ENCODE data around the gene VKORC1. TPM values are rescaled to one million over a fixed set of nuclear protein-coding genes. Genes with fewer than 3 reads are reported as not detected.

The VKORC1 gene
- total and polyA plus RNA-seq, 2 of the 8 experiments (the other 6 are each of a cell fraction or from before 2014, with no cell fraction given): 84.1 to 483 TPM

DNA sequence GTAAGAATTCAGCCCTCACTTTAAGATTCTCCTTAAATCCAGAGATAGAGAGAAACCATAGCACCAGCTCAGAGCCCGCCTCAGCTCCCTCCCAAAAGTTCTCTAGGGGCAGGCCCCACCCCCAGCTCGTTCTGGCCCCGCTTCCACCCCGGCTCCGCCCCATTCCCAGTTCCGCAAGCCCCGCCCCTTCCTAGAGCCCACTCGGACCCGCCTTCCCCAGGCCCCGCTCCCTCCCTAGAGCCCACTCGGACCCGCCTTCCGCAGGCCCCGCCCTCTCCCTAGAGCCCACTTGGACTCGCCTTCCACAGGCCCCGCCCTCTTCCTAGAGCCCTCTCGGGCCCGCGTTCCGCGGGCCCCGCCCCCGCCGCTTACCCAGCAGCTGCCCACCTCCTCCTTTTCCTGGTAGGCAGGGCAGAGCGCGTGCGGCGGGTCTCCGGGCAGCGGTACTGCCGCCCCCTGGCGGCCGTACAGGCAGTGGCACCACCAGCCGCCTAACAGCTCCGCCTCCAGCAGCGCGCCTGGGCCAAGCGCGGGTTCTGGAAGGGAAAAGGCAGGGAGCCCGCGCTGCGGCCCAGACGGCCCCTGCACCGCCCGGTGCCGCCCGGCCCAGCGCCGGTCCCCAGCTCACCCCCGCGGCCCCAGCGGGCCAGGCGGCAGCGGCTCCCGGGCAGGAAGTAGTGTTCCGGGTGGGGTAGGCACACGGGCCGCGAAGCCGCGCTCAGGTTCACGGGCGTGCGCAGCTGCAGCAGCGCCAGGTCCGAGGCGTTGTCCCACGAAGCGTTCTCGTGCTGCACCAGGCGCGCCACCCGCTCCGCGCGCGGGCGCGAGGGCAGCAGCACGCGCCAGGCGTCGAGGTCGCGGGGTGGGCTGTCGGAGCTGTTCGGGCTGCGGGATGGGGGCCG is 47.8 kb upstream of the VKORC1 start:
- H3K4ac ChIP-seq (replicated peaks; ENCODE audit: insufficient read length, low read depth, low read length): no peak overlapping the region
- no peak overlapping the region for H2AK5ac ChIP-seq (ENCODE audit: low read depth, low read length)
- no peaks in the 10 kb centered on the region for H3K36me3 ChIP-seq (ENCODE audit: control insufficient read depth in 2 of 4, insufficient read depth in 4 of 4, low read length in 3 of 4)
- POLR2A ChIA-PET (ENCODE audit: partially characterized antibody): interaction anchor here (0.6 to 34.9 kb wide), 15 partner anchors 8 to 316 kb away, joined by 3 to 713 read pairs (median 4); partner anchors contain the start of genes ARMC5, BCKDK, FUS and HSD3B7
- H4K20me1 ChIP-seq (replicated peaks in 1 of 2; ENCODE audit: control insufficient read depth in 1 of 2, insufficient read depth in 2 of 2, low read length in 2 of 2): no peaks in the 10 kb centered on the region
- no peaks in the 10 kb centered on the region for H3K79me1 ChIP-seq (ENCODE audit: low read depth, low read length)
- peaks cover 3% of the 10 kb centered on the region; the same call in 1 of the 2 replicates for H3K23me2 ChIP-seq (ENCODE audit: low read depth, low read length)
- peak overlapping the region; percentile 48; the same call in 1 of the 2 replicates for H3K27ac ChIP-seq (ENCODE audit: low read depth, low read length)
- peak overlapping the region; percentile 55; the same call in 1 of the 2 replicates for H2BK12ac ChIP-seq (ENCODE audit: low read depth, low read length)
- peak overlapping the region; percentile 85 for H4K8ac ChIP-seq (ENCODE audit: extremely low read depth, insufficient read depth, low read length)
- peaks cover 5 to 26% (median 22%) of the 10 kb centered on the region in 4 experiments for H3K4me1 ChIP-seq (replicated peaks in 1 of 4; ENCODE audit: control insufficient read depth in 3 of 4, insufficient read depth in 4 of 4, low read length in 3 of 4)
- H3K4me2 ChIP-seq (ENCODE audit: insufficient read depth in 1 of 2, low read depth in 2 of 2, low read length in 2 of 2): peak overlapping the region; percentile 51 to 72; a peak in 3 of 4 replicates
- DNase-seq (ENCODE audit: low read depth in 1 of 2, low spot score in 2 of 2): peak; percentile 98 to 99
- H2BK15ac ChIP-seq (ENCODE audit: low read length): 0 out of 2 replicates have a peak overlapping the region, but pooled peaks have one; percentile 92
- H3K18ac ChIP-seq (ENCODE audit: extremely low read depth, low read length): peak overlapping the region; percentile 93
- no peak overlapping the region for H2BK120ac ChIP-seq (replicated peaks; ENCODE audit: low read depth, low read length)
- H4K91ac ChIP-seq (replicated peaks; ENCODE audit: insufficient read length, low read length): peak overlapping the region; percentile 96
- H3K4me3 ChIP-seq (ENCODE audit: extremely low read depth in 1 of 4, insufficient read depth in 2 of 4, low read depth in 3 of 4, low read length in 4 of 4): peak overlapping the region; percentile 10 to 54 (median 24); a peak in 7 of 8 replicates
- 16% methylated on average over 51 of the region's 89 CpGs; no CpG with 5 or more reads in 1 of the 2 experiments for WGBS, 2 experiments (ENCODE audit: extremely low coverage in 1 of 2, insufficient coverage in 1 of 2, insufficient read length in 1 of 2, insufficient replicate concordance in 2 of 2, low coverage in 1 of 2, low lambda C conversion rate in 2 of 2, missing lambda C conversion rate in 1 of 2)
- peak overlapping the region; percentile 77; the same call in 1 of the 2 replicates for H2AFZ ChIP-seq (ENCODE audit: low read length)
- H4K5ac ChIP-seq (ENCODE audit: insufficient read length, low read depth, low read length): no peak overlapping the region
- H3K79me2 ChIP-seq (ENCODE audit: control insufficient read depth in 1 of 2, insufficient read depth in 2 of 2, low read length in 2 of 2): no peaks in the 10 kb centered on the region
- no peak overlapping the region for H3K23ac ChIP-seq (ENCODE audit: insufficient read length)
- no peak overlapping the region for H3K14ac ChIP-seq (ENCODE audit: insufficient read length)
- H3K56ac ChIP-seq (replicated peaks; ENCODE audit: insufficient read length, low read depth, low read length): no peak overlapping the region
- H3K27me3 ChIP-seq (replicated peaks in 1 of 4; ENCODE audit: control insufficient read depth in 3 of 4, extremely low read depth in 1 of 4, insufficient read depth in 3 of 4, low read length in 3 of 4): peaks cover 1 to 19% (median 12%) of the 10 kb centered on the region in 4 experiments
- peak overlapping the region in 1 of 4 experiments; percentile 43; a peak in 2 of 7 replicates for H3K9ac ChIP-seq (replicated peaks in 1 of 4; ENCODE audit: extremely low read depth in 1 of 4, low read depth in 3 of 4, low read length in 3 of 4)
- H2BK20ac ChIP-seq (ENCODE audit: low read length): no peak overlapping the region
- CTCF ChIA-PET (ENCODE audit: partially characterized antibody): interaction anchor here (0.5 to 8.1 kb wide), 30 partner anchors 8 to 241 kb away, joined by 3 to 56 read pairs (median 4); partner anchors contain the start of genes BCKDK, HSD3B7, KAT8 and PYCARD
- peak overlapping the region; percentile 58; the same call in 1 of the 2 replicates for H2BK5ac ChIP-seq (ENCODE audit: low read depth, low read length)
- no peaks in the 10 kb centered on the region for H3K9me3 ChIP-seq (ENCODE audit: insufficient read depth in 2 of 2, low read depth in 1 of 2, low read length in 1 of 2)
- FAIRE-seq: no peak
- TF ChIP-seq KDM1A (IDR thresholded peaks at IDR 0.05; ENCODE audit: borderline replicate concordance, low read length) (no peak), EZH2 (IDR thresholded peaks at IDR 0.05; ENCODE audit: low read depth, low read length, severe bottlenecking) (no peak), CTBP2 (IDR thresholded peaks at IDR 0.05; ENCODE audit: borderline replicate concordance, insufficient read depth, insufficient read length, low read length) (peak; percentile 52), KDM4A (IDR thresholded peaks at IDR 0.05; ENCODE audit: low read depth, low read length, severe bottlenecking) (peak; percentile 73), CHD2 (IDR thresholded peaks at IDR 0.05; ENCODE audit: low read length) (0 out of 2 replicates have a peak, but pooled peaks have one; percentile 32), NANOG (IDR thresholded peaks at IDR 0.05; ENCODE audit: insufficient read depth, low read depth, low read length, poor library complexity, severe bottlenecking) (no peak), SRF (IDR thresholded peaks at IDR 0.05; ENCODE audit: low read depth, low read length) (no peak), BRCA1 (IDR thresholded peaks at IDR 0.05; ENCODE audit: low read depth, low read length) (no peak), RNF2 (IDR thresholded peaks at IDR 0.05; ENCODE audit: borderline replicate concordance, low read depth, low read length, missing control alignments, poor library complexity, severe bottlenecking) (peak; percentile 79)
